A549 (cell line): ENCODE results near the gene KCNH2.

Experiments used
- CEBPB ChIP-seq, 2 experiments: fragments of >200 bp in 1 of 2; sonication (Bioruptor Twin) in 1 of 2; formaldehyde crosslinking in 1 of 2; IDR thresholded peaks; 2 replicates each; pipeline ENCODE4 v1.6.1; 2012 to 2016
- CTCF ChIP-seq: fragments of >200 bp; sonication (Bioruptor Twin); formaldehyde crosslinking; IDR thresholded peaks from 3 replicates; pipeline ENCODE4 v1.5.1; 2016
- EHF ChIP-seq: fragments of 250-450 bp; sonication (Bioruptor Pico); IDR thresholded peaks from 2 replicates; pipeline ENCODE4 v1.5.0; 2020; ENCODE audit warnings: mild to moderate bottlenecking
- FOSB ChIP-seq: fragments of 250-450 bp; sonication (Bioruptor Pico); IDR thresholded peaks from 2 replicates; pipeline ENCODE4 v1.5.0; 2020; ENCODE audit warnings: mild to moderate bottlenecking, moderate library complexity
- FOSL2 ChIP-seq, 2 experiments: fragments of 450-650 bp in 1 of 2; fragments of >200 bp in 1 of 2; sonication (Bioruptor Twin) in 1 of 2; formaldehyde crosslinking; IDR thresholded peaks; 2 replicates each; pipeline versions ENCODE4 v1.5.0 to v1.6.1; 2016 to 2020; ENCODE audit warnings: mild to moderate bottlenecking in 1 of 2, moderate library complexity in 1 of 2
- NFE2L2 ChIP-seq: fragments of 150-350 bp; conservative IDR thresholded peaks from 2 replicates; pipeline ENCODE4 v1.6.1; 2014; ENCODE audit warnings: low read length
- NPAS2 ChIP-seq: fragments of 250-450 bp; sonication (Bioruptor Pico); IDR thresholded peaks from 2 replicates; pipeline ENCODE4 v1.8.0; 2022; ENCODE audit warnings: mild to moderate bottlenecking, moderate library complexity, borderline replicate concordance
- PHF8 ChIP-seq: fragments of 200-600 bp; sonication (generic); IDR thresholded peaks from 2 replicates; pipeline ENCODE4 v1.6.1; 2016; ENCODE audit warnings: low read depth, mild to moderate bottlenecking, antibody characterized with exemption, moderate library complexity, borderline replicate concordance
- POLR2A ChIP-seq: IDR thresholded peaks from 2 replicates; pipeline ENCODE4 v1.6.1; 2012; ENCODE audit warnings: mild to moderate bottlenecking, low read length
- POLR2AphosphoS2 ChIP-seq: conservative IDR thresholded peaks from 2 replicates; pipeline ENCODE4 v1.6.1; 2012; ENCODE audit warnings: low read length, improper control_type of control experiment, inconsistent platforms
- RFX5 ChIP-seq: fragments of 450-650 bp; IDR thresholded peaks from 2 replicates; pipeline ENCODE4 v1.7.1; 2014; ENCODE audit warnings: antibody characterized with exemption, mild to moderate bottlenecking, moderate library complexity
- SMC3 ChIP-seq: fragments of >200 bp; sonication (Bioruptor Twin); formaldehyde crosslinking; IDR thresholded peaks from 3 replicates; pipeline ENCODE4 v1.6.1; 2018; ENCODE audit warnings: inconsistent platforms
- ZFP36 ChIP-seq: fragments of 450-650 bp; IDR thresholded peaks from 2 replicates; pipeline ENCODE4 v1.6.1; 2014; ENCODE audit warnings: borderline replicate concordance; ENCODE audit not compliant: partially characterized antibody

- no peak for TF ChIP-seq PHF8
- TF ChIP-seq CEBPB (IDR thresholded peaks at IDR 0.05) = no peak
- no peak for TF ChIP-seq CTCF
- TF ChIP-seq FOSL2 (IDR thresholded peaks at IDR 0.05) = no peak
- no peak for TF ChIP-seq FOSL2 (CRISPR knock-in tag; IDR thresholded peaks at IDR 0.05)
- no peak for TF ChIP-seq FOSB (CRISPR knock-in tag)
- no peak for TF ChIP-seq SMC3
- TF ChIP-seq POLR2AphosphoS2 = no peak
- TF ChIP-seq ZFP36 = peak; percentile 53
- no peak for TF ChIP-seq POLR2A
- no peak for TF ChIP-seq RFX5
- no peak for TF ChIP-seq NPAS2 (CRISPR knock-in tag)
- no peak for TF ChIP-seq NFE2L2
- no peak for TF ChIP-seq EHF (CRISPR knock-in tag)
Observed at GRCh38 chr7:150947761-150948651, 30.1 kb downstream of the KCNH2 start.
